H9 (cell line): ENCODE data around the gene ADGRL3. TPM values are rescaled to one million over a fixed set of nuclear protein-coding genes. Genes with fewer than 3 reads are reported as not detected.

Source experiments
- DNase-seq: peaks from one replicate; pipeline ENCODE4 v3.0.0-alpha.2; 2017
- H2AFZ ChIP-seq: one replicate; pipeline ENCODE4 v1.6.1; 2013; ENCODE audit warnings: mild to moderate bottlenecking, low read length, control low read depth, moderate library complexity
- H2AK5ac ChIP-seq: 2 replicates; pipeline ENCODE4 v1.6.1; 2013; ENCODE audit warnings: low read length, control low read depth, mixed read lengths; ENCODE audit not compliant: insufficient read length
- H2BK120ac ChIP-seq: one replicate; pipeline ENCODE4 v1.6.1; 2013; ENCODE audit warnings: low read depth, mild to moderate bottlenecking, low read length, control low read depth, inconsistent platforms; ENCODE audit not compliant: poor library complexity, severe bottlenecking
- H2BK12ac ChIP-seq: 2 replicates; pipeline ENCODE4 v1.6.1; 2013; ENCODE audit warnings: low read length, control low read depth, mixed read lengths, low read depth; ENCODE audit not compliant: insufficient read length
- H2BK15ac ChIP-seq: 2 replicates; pipeline ENCODE4 v1.6.1; 2013; ENCODE audit warnings: low read depth, low read length, control low read depth
- H2BK20ac ChIP-seq: one replicate; pipeline ENCODE4 v1.6.1; 2013; ENCODE audit warnings: low read depth, mild to moderate bottlenecking, low read length, control low read depth, inconsistent platforms; ENCODE audit not compliant: poor library complexity, severe bottlenecking
- H2BK5ac ChIP-seq: 2 replicates; pipeline ENCODE4 v1.6.1; 2013; ENCODE audit warnings: low read length, control low read depth, mixed read lengths; ENCODE audit not compliant: insufficient read length
- H3K14ac ChIP-seq: 2 replicates; pipeline ENCODE4 v1.6.1; 2013; ENCODE audit warnings: low read length, control low read depth; ENCODE audit not compliant: insufficient read depth
- H3K18ac ChIP-seq: 2 replicates; pipeline ENCODE4 v1.6.1; 2013; ENCODE audit warnings: low read depth, mild to moderate bottlenecking, mixed read lengths, low read length, control low read depth; ENCODE audit not compliant: insufficient read length
- H3K23ac ChIP-seq: 2 replicates; pipeline ENCODE4 v1.6.1; 2013; ENCODE audit warnings: low read length, control low read depth, mixed read lengths, low read depth; ENCODE audit not compliant: insufficient read length
- H3K23me2 ChIP-seq: 2 replicates; pipeline ENCODE4 v1.6.1; 2013; ENCODE audit warnings: low read depth, mild to moderate bottlenecking, mixed read lengths, low read length, control low read depth; ENCODE audit not compliant: insufficient read length, poor library complexity, severe bottlenecking
- H3K27ac ChIP-seq: 2 replicates; pipeline ENCODE4 v1.5.1; 2013; ENCODE audit warnings: low read length, control low read depth, mixed read lengths, low read depth; ENCODE audit not compliant: insufficient read length
- H3K27me3 ChIP-seq: 2 replicates; pipeline ENCODE4 v1.6.1; 2013; ENCODE audit warnings: low read length, control low read depth, inconsistent platforms; ENCODE audit not compliant: insufficient read depth
- H3K4ac ChIP-seq: 2 replicates; pipeline ENCODE4 v1.6.1; 2013; ENCODE audit warnings: low read depth, mild to moderate bottlenecking, control low read depth, inconsistent platforms, low read length, moderate library complexity
- H3K4me1 ChIP-seq: 2 replicates; pipeline ENCODE4 v1.6.1; 2013; ENCODE audit warnings: low read length, control low read depth, inconsistent platforms; ENCODE audit not compliant: insufficient read depth
- H3K4me2 ChIP-seq: 2 replicates; pipeline ENCODE4 v1.6.1; 2013; ENCODE audit warnings: low read length, control low read depth, mixed read lengths; ENCODE audit not compliant: insufficient read length, insufficient read depth
- H3K56ac ChIP-seq: 2 replicates; pipeline ENCODE4 v1.6.1; 2013; ENCODE audit warnings: low read depth, mild to moderate bottlenecking, mixed read lengths, low read length, control low read depth; ENCODE audit not compliant: insufficient read length
- H3K79me1 ChIP-seq: 2 replicates; pipeline ENCODE4 v1.6.1; 2013; ENCODE audit warnings: low read depth, mild to moderate bottlenecking, moderate library complexity, low read length, control low read depth, inconsistent platforms; ENCODE audit not compliant: insufficient read depth, poor library complexity, severe bottlenecking
- H3K79me2 ChIP-seq: 2 replicates; pipeline ENCODE4 v1.6.1; 2013; ENCODE audit warnings: low read length, control low read depth, inconsistent platforms; ENCODE audit not compliant: insufficient read depth
- H3K9ac ChIP-seq: 2 replicates; pipeline ENCODE4 v1.6.1; 2013; ENCODE audit warnings: low read length, control low read depth, mixed read lengths; ENCODE audit not compliant: insufficient read length; ENCODE audit errors: extremely low read depth
- H3K9me3 ChIP-seq: one replicate; pipeline ENCODE4 v1.6.1; 2013; ENCODE audit warnings: low read depth, low read length, inconsistent platforms; ENCODE audit not compliant: control insufficient read depth
- H3T11ph ChIP-seq: one replicate; pipeline ENCODE4 v1.6.1; 2013; ENCODE audit warnings: mild to moderate bottlenecking, low read length, control low read depth, inconsistent platforms
- H4K20me1 ChIP-seq: one replicate; pipeline ENCODE4 v1.6.1; 2013; ENCODE audit not compliant: control insufficient read depth, insufficient read length, insufficient read depth
- H4K5ac ChIP-seq: 2 replicates; pipeline ENCODE4 v1.6.1; 2013; ENCODE audit warnings: low read depth, mild to moderate bottlenecking, mixed read lengths, low read length, control low read depth; ENCODE audit not compliant: insufficient read length
- H4K8ac ChIP-seq: replicated peaks from 2 replicates; pipeline ENCODE4 v1.6.1; 2013; ENCODE audit warnings: low read length, control low read depth, mixed read lengths, low read depth; ENCODE audit not compliant: insufficient read length
- H4K91ac ChIP-seq: 2 replicates; pipeline ENCODE4 v1.6.1; 2013; ENCODE audit warnings: low read depth, mild to moderate bottlenecking, moderate library complexity, mixed read lengths, low read length, control low read depth; ENCODE audit not compliant: insufficient read length
- H3K27ac Mint-ChIP-seq, 3 experiments: 2 replicates in 2 of 3; 3 replicates in 1 of 3; pipeline ENCODE4 v1.8.0; 2020 to 2021; ENCODE audit warnings: mixed read lengths in 3 of 3, mild to moderate bottlenecking in 1 of 3, moderate library complexity in 1 of 3
- H3K27me3 Mint-ChIP-seq: 2 replicates; pipeline ENCODE4 v1.8.0; 2021; ENCODE audit warnings: low read depth, mild to moderate bottlenecking, moderate library complexity, mixed read lengths
- H3K36me3 Mint-ChIP-seq, 3 experiments: 2 replicates in 2 of 3; 3 replicates in 1 of 3; pipeline ENCODE4 v1.8.0; 2020 to 2021; ENCODE audit warnings: low read depth in 3 of 3, mixed read lengths in 3 of 3; ENCODE audit not compliant: insufficient read depth in 1 of 3
- H3K4me1 Mint-ChIP-seq, 2 experiments: 2 replicates each; pipeline ENCODE4 v1.8.0; 2020; ENCODE audit warnings: mixed read lengths in 2 of 2
- H3K4me3 Mint-ChIP-seq, 2 experiments: 2 replicates in 1 of 2; 3 replicates in 1 of 2; pipeline ENCODE4 v1.8.0; 2020 to 2021; ENCODE audit warnings: mild to moderate bottlenecking in 2 of 2, mixed read lengths in 2 of 2, moderate library complexity in 1 of 2
- H3K9me3 Mint-ChIP-seq, 2 experiments: 2 replicates in 1 of 2; 3 replicates in 1 of 2; pipeline ENCODE4 v1.8.0; 2020; ENCODE audit warnings: mild to moderate bottlenecking in 2 of 2, mixed read lengths in 2 of 2, moderate library complexity in 1 of 2
- WGBS: extraction: QIAGEN DNeasy Blood & Tissue Kit; methylation state at CpG from one replicate; pipeline ENCODE4 v1.1.7; 2013; ENCODE audit warnings: missing lambda C conversion rate, low lambda C conversion rate, mixed read lengths; ENCODE audit not compliant: insufficient read length; ENCODE audit errors: extremely low coverage; 5-methylcytosine and 5-hydroxymethylcytosine counted together
- total RNA-seq: library from RNA; stranded (reverse); gene quantifications from 2 replicates; pipeline ENCODE4 v1.2.1, GENCODE V29; 2021
- TF ChIP-seq, protein P1 (sequence below): fragments of 200-600 bp; sonication (generic); conservative IDR thresholded peaks from 3 replicates; pipeline ENCODE4 v1.8.0; 2021; ENCODE audit warnings: antibody characterized with exemption, mild to moderate bottlenecking

ADGRL3 gene
- total RNA-seq, 1 experiment from 2014 or later: 5.9 TPM

DNA sequence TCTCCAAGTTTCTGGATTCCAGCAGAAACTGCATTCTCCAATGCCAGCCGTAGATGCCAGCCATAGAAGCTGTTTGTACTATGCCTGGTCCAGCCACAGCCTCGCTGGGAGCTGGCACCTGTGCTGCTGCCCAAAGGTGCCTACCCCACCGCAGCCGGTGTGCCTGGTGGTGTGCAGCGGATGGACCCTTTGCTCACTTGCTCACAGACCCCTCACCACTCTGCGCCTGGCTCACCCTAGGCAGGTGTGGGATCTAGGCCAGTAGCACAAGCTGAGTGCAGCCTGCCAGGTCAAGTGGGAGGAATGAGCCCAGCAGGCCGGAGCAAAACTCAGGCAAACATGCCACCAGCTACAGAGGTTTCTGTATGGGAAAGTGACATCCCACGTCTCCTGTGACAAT, 463.2 kb downstream of the ADGRL3 start:
- DNase-seq: no peak
- Histone ChIP-seq H3K56ac (no peak overlapping the region), H4K20me1 (no peaks in the 10 kb centered on the region), H3T11ph (no peak overlapping the region), H2AFZ (no peak overlapping the region), H4K5ac (no peak overlapping the region), H3K4me1 (no peaks in the 10 kb centered on the region), H3K79me2 (no peaks in the 10 kb centered on the region), H3K14ac (no peak overlapping the region), H3K18ac (no peak overlapping the region), H2BK12ac (no peak overlapping the region), H2BK120ac (no peak overlapping the region), H4K91ac (no peak overlapping the region), H3K4ac (no peak overlapping the region), H3K79me1 (no peaks in the 10 kb centered on the region), H2BK20ac (no peak overlapping the region), H3K9ac (no peak overlapping the region), H3K27ac (no peak overlapping the region), H2BK15ac (no peak overlapping the region), H3K4me2 (no peak overlapping the region), H2AK5ac (no peak overlapping the region), H3K23me2 (no peaks in the 10 kb centered on the region), H3K9me3 (peaks cover 10% of the 10 kb centered on the region), H3K23ac (no peak overlapping the region), H3K27me3 (no peaks in the 10 kb centered on the region), H4K8ac (no peak overlapping the region), H2BK5ac (no peak overlapping the region)
- peaks cover 7 to 16% (median 9%) of the 10 kb centered on the region in 3 experiments for H3K36me3 Mint-ChIP-seq
- H3K27ac Mint-ChIP-seq: no peak overlapping the region
- TF ChIP-seq, protein P1, sequence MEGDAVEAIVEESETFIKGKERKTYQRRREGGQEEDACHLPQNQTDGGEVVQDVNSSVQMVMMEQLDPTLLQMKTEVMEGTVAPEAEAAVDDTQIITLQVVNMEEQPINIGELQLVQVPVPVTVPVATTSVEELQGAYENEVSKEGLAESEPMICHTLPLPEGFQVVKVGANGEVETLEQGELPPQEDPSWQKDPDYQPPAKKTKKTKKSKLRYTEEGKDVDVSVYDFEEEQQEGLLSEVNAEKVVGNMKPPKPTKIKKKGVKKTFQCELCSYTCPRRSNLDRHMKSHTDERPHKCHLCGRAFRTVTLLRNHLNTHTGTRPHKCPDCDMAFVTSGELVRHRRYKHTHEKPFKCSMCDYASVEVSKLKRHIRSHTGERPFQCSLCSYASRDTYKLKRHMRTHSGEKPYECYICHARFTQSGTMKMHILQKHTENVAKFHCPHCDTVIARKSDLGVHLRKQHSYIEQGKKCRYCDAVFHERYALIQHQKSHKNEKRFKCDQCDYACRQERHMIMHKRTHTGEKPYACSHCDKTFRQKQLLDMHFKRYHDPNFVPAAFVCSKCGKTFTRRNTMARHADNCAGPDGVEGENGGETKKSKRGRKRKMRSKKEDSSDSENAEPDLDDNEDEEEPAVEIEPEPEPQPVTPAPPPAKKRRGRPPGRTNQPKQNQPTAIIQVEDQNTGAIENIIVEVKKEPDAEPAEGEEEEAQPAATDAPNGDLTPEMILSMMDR: no peak
- peaks cover 5 to 6% of the 10 kb centered on the region in 2 experiments; a peak in 4 of 5 replicates for H3K9me3 Mint-ChIP-seq
- H3K4me3 Mint-ChIP-seq: no peak overlapping the region
- WGBS: no CpG with 5 or more reads among the region's 8 CpGs
- H3K4me1 Mint-ChIP-seq: peaks cover 0 to 8% of the 10 kb centered on the region in 2 experiments; a peak in 2 of 4 replicates
- no peaks in the 10 kb centered on the region for H3K27me3 Mint-ChIP-seq
